OCI-LY7 (cell line): Measurements from ENCODE around the gene DET1. TPM values are rescaled to one million over a fixed set of nuclear protein-coding genes. Genes with fewer than 3 reads are reported as not detected.

Experiments
- BruUV-seq: library from RNA; stranded (reverse); fragments of 400-500 nt; replicated peaks from 2 replicates; lab custom pipeline; 2021; lab: Mats Ljungman, UMichigan
- CTCF ChIA-PET: fragments of 300-600 bp; sonication (Branson Sonifier 250); formaldehyde crosslinking; loops from one replicate; lab custom pipeline; 2022; ENCODE audit warnings: antibody characterized with exemption; ENCODE audit not compliant: unreplicated experiment; lab: Charles Lee
- POLR2A ChIA-PET: fragments of 300-600 bp; sonication (Branson Sonifier 250); formaldehyde crosslinking; loops from one replicate; lab custom pipeline; 2022; ENCODE audit warnings: antibody characterized with exemption; lab: Charles Lee
- DNase-seq: peaks from one replicate; pipeline ENCODE4 v3.0.0-alpha.2; 2015; ENCODE audit warnings: low spot score
- H2AFZ ChIP-seq: fragments of 200-600 bp; sonication (generic), shearing (Covaris generic); 2 replicates; pipeline ENCODE4 v1.6.1; 2014; ENCODE audit warnings: mild to moderate bottlenecking, antibody characterized with exemption, low read length, moderate library complexity
- H3K27ac ChIP-seq: fragments of 200-600 bp; sonication (generic); 2 replicates; pipeline ENCODE4 v1.5.1; 2014; ENCODE audit warnings: mixed run types, low read depth, mild to moderate bottlenecking, moderate library complexity, low read length, inconsistent platforms; ENCODE audit not compliant: poor library complexity, severe bottlenecking
- H3K36me3 ChIP-seq: fragments of 200-600 bp; sonication (generic); 2 replicates; pipeline ENCODE4 v1.6.1; 2014; ENCODE audit warnings: mild to moderate bottlenecking, antibody characterized with exemption, low read length, moderate library complexity, mixed read lengths; ENCODE audit not compliant: insufficient read depth
- H3K4me1 ChIP-seq: fragments of 200-600 bp; sonication (generic); 2 replicates; pipeline ENCODE4 v1.5.1; 2014; ENCODE audit warnings: mild to moderate bottlenecking, low read length; ENCODE audit not compliant: insufficient read depth, poor library complexity, severe bottlenecking
- H3K4me2 ChIP-seq: fragments of 200-600 bp; sonication (generic); 2 replicates; pipeline ENCODE4 v1.6.1; 2014; ENCODE audit warnings: mild to moderate bottlenecking, low read length
- H3K4me3 ChIP-seq: fragments of 200-600 bp; sonication (generic); 2 replicates; pipeline ENCODE4 v1.5.1; 2014; ENCODE audit warnings: mild to moderate bottlenecking, low read depth, low read length; ENCODE audit not compliant: poor library complexity, severe bottlenecking
- H3K79me2 ChIP-seq: fragments of 200-600 bp; sonication (generic); 2 replicates; pipeline ENCODE4 v1.6.1; 2016; ENCODE audit warnings: low read depth, mild to moderate bottlenecking, low read length, moderate library complexity, mixed read lengths; ENCODE audit not compliant: insufficient read depth
- H3K9me2 ChIP-seq: fragments of 200-600 bp; sonication (generic); 2 replicates; pipeline ENCODE4 v1.6.1; 2016; ENCODE audit warnings: mild to moderate bottlenecking, low read length, mixed read lengths; ENCODE audit not compliant: insufficient read depth
- H3K9me3 ChIP-seq: fragments of 200-600 bp; sonication (generic); 2 replicates; pipeline ENCODE4 v1.6.1; 2014; ENCODE audit warnings: mild to moderate bottlenecking, mixed run types, low read length, mixed read lengths
- H4K20me1 ChIP-seq: fragments of 200-600 bp; sonication (generic); 2 replicates; pipeline ENCODE4 v1.6.1; 2014; ENCODE audit warnings: mild to moderate bottlenecking, antibody characterized with exemption, low read length, moderate library complexity, mixed read lengths; ENCODE audit not compliant: insufficient read depth
- EZH2phosphoT487 ChIP-seq: fragments of 200-600 bp; sonication (generic); IDR thresholded peaks from 2 replicates; pipeline ENCODE4 v1.6.1; 2018; ENCODE audit warnings: low read depth, borderline replicate concordance, mild to moderate bottlenecking, mixed run types, antibody characterized with exemption, low read length, moderate library complexity, mixed read lengths
- intact Hi-C: fragments of 100-400 bp; cut with micrococcal nuclease; formaldehyde crosslinking; loops from one replicate; pipeline ENCODE4 v1.10.0; 2022; ENCODE audit not compliant: unreplicated experiment
- total RNA-seq, 2 experiments: library from RNA; depleted of rRNA in 1 of 2; stranded (reverse); fragments of >200 nt in 1 of 2; shearing (Covaris generic) in 1 of 2; gene quantifications; 2 replicates each; pipeline ENCODE4 v1.2.3, GENCODE V29; 2014 to 2022
- TF ChIP-seq, protein P1 (sequence below): fragments of 200-600 bp; sonication (generic); conservative IDR thresholded peaks from 2 replicates; pipeline ENCODE4 v1.5.1; 2014; ENCODE audit warnings: mild to moderate bottlenecking, antibody characterized with exemption, low read length, moderate library complexity, mixed read lengths

The DET1 gene
- total RNA-seq, 2 experiments from 2014 or later = 9.7 to 9.8 TPM

DNA sequence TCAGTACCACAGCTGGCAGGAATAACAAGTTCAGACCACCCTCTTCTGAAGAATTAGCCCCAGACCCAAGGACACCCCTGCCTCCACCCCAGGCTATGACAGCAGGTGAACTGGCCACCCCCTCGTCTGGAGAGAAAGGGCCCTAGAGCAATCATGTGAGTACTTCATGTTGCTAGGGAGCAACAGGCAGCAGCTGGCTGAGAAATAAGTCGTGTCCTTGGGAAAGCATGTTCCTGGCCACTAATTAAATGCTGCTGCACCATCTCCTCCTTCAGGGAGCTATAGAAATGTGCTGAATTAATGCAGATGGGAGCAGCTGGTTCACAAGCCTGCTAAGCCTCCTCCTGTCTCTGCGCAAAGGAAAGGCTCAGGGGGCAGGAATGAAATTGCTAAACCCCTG is 47.5 kb downstream of the DET1 start:
- ChIA-PET CTCF (no interaction called here), POLR2A (no interaction called here)
- H3K4me1 ChIP-seq = no peaks in the 10 kb centered on the region
- no peaks in the 10 kb centered on the region for H4K20me1 ChIP-seq
- no peak overlapping the region for H2AFZ ChIP-seq
- intact Hi-C loops = no loop called here
- H3K27ac ChIP-seq = no peak overlapping the region
- H3K9me3 ChIP-seq = no peaks in the 10 kb centered on the region
- H3K9me2 ChIP-seq = no peaks in the 10 kb centered on the region
- no TSS peak for BruUV-seq
- no peak for TF ChIP-seq EZH2phosphoT487
- TF ChIP-seq, protein P1, sequence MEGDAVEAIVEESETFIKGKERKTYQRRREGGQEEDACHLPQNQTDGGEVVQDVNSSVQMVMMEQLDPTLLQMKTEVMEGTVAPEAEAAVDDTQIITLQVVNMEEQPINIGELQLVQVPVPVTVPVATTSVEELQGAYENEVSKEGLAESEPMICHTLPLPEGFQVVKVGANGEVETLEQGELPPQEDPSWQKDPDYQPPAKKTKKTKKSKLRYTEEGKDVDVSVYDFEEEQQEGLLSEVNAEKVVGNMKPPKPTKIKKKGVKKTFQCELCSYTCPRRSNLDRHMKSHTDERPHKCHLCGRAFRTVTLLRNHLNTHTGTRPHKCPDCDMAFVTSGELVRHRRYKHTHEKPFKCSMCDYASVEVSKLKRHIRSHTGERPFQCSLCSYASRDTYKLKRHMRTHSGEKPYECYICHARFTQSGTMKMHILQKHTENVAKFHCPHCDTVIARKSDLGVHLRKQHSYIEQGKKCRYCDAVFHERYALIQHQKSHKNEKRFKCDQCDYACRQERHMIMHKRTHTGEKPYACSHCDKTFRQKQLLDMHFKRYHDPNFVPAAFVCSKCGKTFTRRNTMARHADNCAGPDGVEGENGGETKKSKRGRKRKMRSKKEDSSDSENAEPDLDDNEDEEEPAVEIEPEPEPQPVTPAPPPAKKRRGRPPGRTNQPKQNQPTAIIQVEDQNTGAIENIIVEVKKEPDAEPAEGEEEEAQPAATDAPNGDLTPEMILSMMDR = no peak
- H3K4me2 ChIP-seq = no peak overlapping the region
- no peaks in the 10 kb centered on the region for H3K36me3 ChIP-seq
- no peak for DNase-seq
- H3K4me3 ChIP-seq = no peak overlapping the region
- H3K79me2 ChIP-seq = no peaks in the 10 kb centered on the region

DNA sequence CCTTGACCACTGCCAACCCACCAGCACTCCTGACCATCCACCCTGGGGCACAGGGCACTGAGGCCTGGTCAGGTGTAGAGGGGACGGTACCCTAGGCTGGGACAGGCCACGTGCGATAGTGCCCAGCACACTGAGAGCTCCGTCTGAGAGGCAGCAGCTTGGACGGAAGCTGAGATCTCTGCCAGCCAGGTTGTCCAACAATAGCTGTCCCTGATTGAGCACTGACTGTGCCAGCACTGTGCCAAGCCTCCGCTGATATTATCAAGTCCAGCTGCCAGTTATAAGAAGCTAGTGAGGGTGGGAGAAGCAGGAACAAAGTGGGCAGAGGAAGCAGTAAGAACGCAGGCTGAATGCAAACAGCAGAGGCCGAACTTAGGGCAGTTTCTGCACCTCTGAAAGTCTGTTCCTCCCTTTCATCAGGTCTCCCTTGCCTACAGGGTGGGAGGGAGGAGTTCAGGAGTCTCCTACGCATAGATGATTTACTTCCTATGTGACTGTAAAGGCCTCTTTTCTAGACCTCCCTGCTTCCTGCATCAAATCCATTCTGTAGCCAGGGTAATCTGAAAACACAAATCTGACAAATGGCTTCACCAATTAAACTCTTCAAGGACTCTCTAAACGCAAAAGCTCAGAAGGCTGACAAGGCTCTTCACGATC is 49.2 kb downstream of the DET1 start:
- no peak for DNase-seq
- H3K4me1 ChIP-seq = no peaks in the 10 kb centered on the region
- CTCF ChIA-PET = no interaction called here
- H3K4me3 ChIP-seq = no peak overlapping the region
- TF ChIP-seq, protein P1 = no peak
- TF ChIP-seq EZH2phosphoT487 = no peak
- no peak overlapping the region for H3K27ac ChIP-seq
- no peaks in the 10 kb centered on the region for H4K20me1 ChIP-seq
- intact Hi-C loops = no loop called here
- H2AFZ ChIP-seq = no peak overlapping the region
- no peaks in the 10 kb centered on the region for H3K79me2 ChIP-seq
- no peaks in the 10 kb centered on the region for H3K9me3 ChIP-seq
- no peak overlapping the region for H3K4me2 ChIP-seq
- BruUV-seq = no TSS peak
- H3K9me2 ChIP-seq = no peaks in the 10 kb centered on the region
- H3K36me3 ChIP-seq = no peaks in the 10 kb centered on the region
- POLR2A ChIA-PET = no interaction called here

DNA sequence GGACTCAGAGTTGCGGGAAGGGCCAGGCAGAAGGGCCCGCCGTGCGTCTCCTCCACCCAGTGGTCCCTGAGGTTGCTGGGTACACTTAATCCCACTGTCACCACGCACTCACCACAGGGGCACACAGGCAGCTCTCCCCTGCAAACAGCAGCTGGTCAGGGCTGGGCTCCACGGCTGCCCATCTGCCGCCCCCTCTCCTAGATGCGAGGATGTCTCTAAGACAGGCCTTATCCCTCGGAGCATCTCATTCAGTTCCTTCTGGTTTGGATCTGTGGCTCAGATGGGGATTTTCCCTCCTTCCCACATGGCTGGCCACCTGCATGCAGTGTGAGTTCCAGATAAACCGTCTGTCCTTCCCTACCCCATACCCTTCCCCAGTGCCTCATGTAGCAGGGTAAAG is 52.6 kb downstream of the DET1 start:
- CTCF ChIA-PET = no interaction called here
- Histone ChIP-seq H3K9me2 (no peaks in the 10 kb centered on the region), H3K4me2 (no peak overlapping the region), H3K36me3 (no peaks in the 10 kb centered on the region), H2AFZ (no peak overlapping the region), H3K4me3 (no peak overlapping the region), H4K20me1 (no peaks in the 10 kb centered on the region), H3K9me3 (no peaks in the 10 kb centered on the region), H3K27ac (no peak overlapping the region), H3K79me2 (no peaks in the 10 kb centered on the region), H3K4me1 (no peaks in the 10 kb centered on the region)
- DNase-seq = no peak
- TF ChIP-seq EZH2phosphoT487 = no peak
- TF ChIP-seq, protein P1 = no peak
- POLR2A ChIA-PET = no interaction called here
- intact Hi-C loops = no loop called here
- no TSS peak for BruUV-seq
